OCI-LY3 (cell line): ENCODE measurements around the gene GOLPH3.

ENCODE experiments used
- EZH2phosphoT487 ChIP-seq: fragments of 200-600 bp; shearing (Covaris generic); IDR thresholded peaks from 2 replicates; pipeline ENCODE4 v1.6.1; 2018; ENCODE audit warnings: antibody characterized with exemption, mixed run types, low read depth
- TF ChIP-seq, protein P1 (sequence below): fragments of 200-600, 300-600 bp; sonication (generic); IDR thresholded peaks from 2 replicates; pipeline ENCODE4 v1.5.1; 2014; ENCODE audit warnings: antibody characterized with exemption, low read length, low read depth

DNA sequence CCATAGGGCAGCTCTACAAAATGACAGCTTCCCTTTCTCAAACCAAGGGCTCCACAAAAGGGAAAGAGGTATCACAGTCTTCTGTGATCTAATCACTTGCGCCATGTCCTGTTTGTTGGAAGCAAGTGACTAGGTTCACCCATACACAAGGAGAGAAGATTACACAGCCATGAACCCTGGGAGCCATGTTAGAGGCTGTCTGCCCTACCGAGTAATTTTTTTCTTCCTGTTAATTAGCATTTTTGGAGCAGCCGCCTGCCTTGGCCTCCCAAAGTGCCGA, 33.2 kb upstream of the GOLPH3 start:
- TF ChIP-seq, protein P1, sequence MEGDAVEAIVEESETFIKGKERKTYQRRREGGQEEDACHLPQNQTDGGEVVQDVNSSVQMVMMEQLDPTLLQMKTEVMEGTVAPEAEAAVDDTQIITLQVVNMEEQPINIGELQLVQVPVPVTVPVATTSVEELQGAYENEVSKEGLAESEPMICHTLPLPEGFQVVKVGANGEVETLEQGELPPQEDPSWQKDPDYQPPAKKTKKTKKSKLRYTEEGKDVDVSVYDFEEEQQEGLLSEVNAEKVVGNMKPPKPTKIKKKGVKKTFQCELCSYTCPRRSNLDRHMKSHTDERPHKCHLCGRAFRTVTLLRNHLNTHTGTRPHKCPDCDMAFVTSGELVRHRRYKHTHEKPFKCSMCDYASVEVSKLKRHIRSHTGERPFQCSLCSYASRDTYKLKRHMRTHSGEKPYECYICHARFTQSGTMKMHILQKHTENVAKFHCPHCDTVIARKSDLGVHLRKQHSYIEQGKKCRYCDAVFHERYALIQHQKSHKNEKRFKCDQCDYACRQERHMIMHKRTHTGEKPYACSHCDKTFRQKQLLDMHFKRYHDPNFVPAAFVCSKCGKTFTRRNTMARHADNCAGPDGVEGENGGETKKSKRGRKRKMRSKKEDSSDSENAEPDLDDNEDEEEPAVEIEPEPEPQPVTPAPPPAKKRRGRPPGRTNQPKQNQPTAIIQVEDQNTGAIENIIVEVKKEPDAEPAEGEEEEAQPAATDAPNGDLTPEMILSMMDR = no peak
- TF ChIP-seq EZH2phosphoT487 = no peak
